Tibial nerve (tissue), 4 donors: ENCODE data around the gene RSPH3. TPM values are rescaled to one million over a fixed set of nuclear protein-coding genes. Genes with fewer than 3 reads are reported as not detected.

Experiments used
- DNase-seq, 2 donors: peaks; one replicate each; pipeline ENCODE4 v3.0.0-alpha.2; 2019; ENCODE audit warnings: low spot score in 2 of 2
- H3K27ac ChIP-seq, 4 donors: fragments of 200-600 bp; sonication (generic) in 3 of 4; one replicate each; pipeline ENCODE4 v1.5.1; 2017 to 2019; ENCODE audit warnings: mild to moderate bottlenecking in 1 of 4
- H3K27me3 ChIP-seq, 2 donors: fragments of 200-600 bp; sonication (generic) in 1 of 2; one replicate each; pipeline versions ENCODE4 v1.5.1 to v1.6.0; 2017 to 2019
- H3K36me3 ChIP-seq, 3 donors: fragments of 200-600 bp; sonication (generic); one replicate each; pipeline ENCODE4 v1.5.1; 2018 to 2019
- H3K4me1 ChIP-seq, 4 donors: fragments of 200-600 bp; sonication (generic) in 3 of 4; one replicate each; pipeline ENCODE4 v1.5.1; 2017 to 2019
- H3K4me3 ChIP-seq, 4 donors: fragments of 200-600 bp; sonication (generic) in 3 of 4; one replicate each; pipeline ENCODE4 v1.5.1; 2017 to 2019; ENCODE audit warnings: mild to moderate bottlenecking in 1 of 4, moderate library complexity in 1 of 4
- H3K9me3 ChIP-seq, 4 donors: fragments of 200-600 bp; sonication (generic) in 3 of 4; one replicate each; pipeline ENCODE4 v1.5.1; 2017 to 2019
- EP300 ChIP-seq, 2 donors: sonication (generic); formaldehyde crosslinking; IDR thresholded peaks; one replicate each; pipeline ENCODE4 v1.6.1; 2017; ENCODE audit warnings: antibody characterized with exemption in 2 of 2, mild to moderate bottlenecking in 1 of 2
- POLR2A ChIP-seq, 2 donors: fragments of 450-650 bp; IDR thresholded peaks; one replicate each; pipeline ENCODE4 v1.6.1; 2017; ENCODE audit warnings: antibody characterized with exemption in 2 of 2, mild to moderate bottlenecking in 2 of 2, moderate library complexity in 2 of 2
- WGBS, 2 donors: methylation state at CpG; one replicate each; pipeline ENCODE4 v1.1.5; 2018; 5-methylcytosine and 5-hydroxymethylcytosine counted together
- total RNA-seq, 4 donors: library from RNA; depleted of rRNA; stranded (reverse); fragments of >200 nt; gene quantifications; one replicate each; pipeline ENCODE4 v1.1.0, GENCODE V29; 2016
- TF ChIP-seq, protein P1 (sequence below), 5 experiments: fragments of 200-600 bp in 3 of 5; fragments of 450-650 bp in 2 of 5; sonication (generic) in 3 of 5; IDR thresholded peaks; one replicate each; pipeline ENCODE4 v1.5.1; 2016 to 2019; ENCODE audit warnings: antibody characterized with exemption in 5 of 5, mild to moderate bottlenecking in 3 of 5, moderate library complexity in 2 of 5

The RSPH3 gene
- total RNA-seq, 4 donors from 2014 or later = 8.2 to 11.6 (median 11.0) TPM

DNA sequence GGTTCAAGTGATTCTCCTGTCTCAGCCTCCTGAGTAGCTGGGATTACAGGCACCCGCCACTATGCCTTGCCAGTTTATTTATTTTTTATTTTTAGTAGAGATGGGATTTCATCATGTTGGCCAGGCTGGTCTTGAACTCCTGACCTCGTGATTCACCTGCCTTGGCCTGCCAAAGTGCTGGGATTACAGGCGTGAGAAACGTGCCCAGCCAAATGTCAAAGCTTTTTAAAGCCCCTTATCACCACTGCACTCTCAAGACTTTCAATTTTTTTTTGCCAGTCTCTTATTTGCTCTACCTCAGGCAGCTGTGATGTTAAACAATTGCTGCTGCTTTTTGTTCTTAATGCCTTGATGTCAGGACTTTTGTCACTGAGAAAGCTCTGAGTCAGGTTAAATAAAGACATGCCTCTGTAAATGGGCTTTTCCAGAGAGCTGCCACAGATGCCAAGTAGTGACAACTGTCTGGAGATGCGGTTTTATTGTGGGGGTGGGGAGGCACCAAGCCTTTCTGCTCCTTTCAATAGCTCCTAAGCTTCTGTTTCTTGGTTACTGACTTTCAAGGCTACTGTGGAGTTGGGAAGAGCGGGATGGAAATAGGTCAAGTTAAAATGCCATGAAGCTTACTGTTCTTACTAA lies 29.2 kb downstream of the RSPH3 start:
- Histone ChIP-seq H3K4me3 (no peak overlapping the region), H3K4me1 (no peaks in the 10 kb centered on the region), H3K36me3 (peaks cover 0 to 41% (median 0%) of the 10 kb centered on the region in 3 donors), H3K9me3 (peaks cover 0 to 32% (median 2%) of the 10 kb centered on the region in 4 donors), H3K27ac (no peak overlapping the region), H3K27me3 (no peaks in the 10 kb centered on the region)
- TF ChIP-seq EP300 (IDR thresholded peaks at IDR 0.05) (no peak), POLR2A (IDR thresholded peaks at IDR 0.05) (no peak)
- TF ChIP-seq, protein P1, sequence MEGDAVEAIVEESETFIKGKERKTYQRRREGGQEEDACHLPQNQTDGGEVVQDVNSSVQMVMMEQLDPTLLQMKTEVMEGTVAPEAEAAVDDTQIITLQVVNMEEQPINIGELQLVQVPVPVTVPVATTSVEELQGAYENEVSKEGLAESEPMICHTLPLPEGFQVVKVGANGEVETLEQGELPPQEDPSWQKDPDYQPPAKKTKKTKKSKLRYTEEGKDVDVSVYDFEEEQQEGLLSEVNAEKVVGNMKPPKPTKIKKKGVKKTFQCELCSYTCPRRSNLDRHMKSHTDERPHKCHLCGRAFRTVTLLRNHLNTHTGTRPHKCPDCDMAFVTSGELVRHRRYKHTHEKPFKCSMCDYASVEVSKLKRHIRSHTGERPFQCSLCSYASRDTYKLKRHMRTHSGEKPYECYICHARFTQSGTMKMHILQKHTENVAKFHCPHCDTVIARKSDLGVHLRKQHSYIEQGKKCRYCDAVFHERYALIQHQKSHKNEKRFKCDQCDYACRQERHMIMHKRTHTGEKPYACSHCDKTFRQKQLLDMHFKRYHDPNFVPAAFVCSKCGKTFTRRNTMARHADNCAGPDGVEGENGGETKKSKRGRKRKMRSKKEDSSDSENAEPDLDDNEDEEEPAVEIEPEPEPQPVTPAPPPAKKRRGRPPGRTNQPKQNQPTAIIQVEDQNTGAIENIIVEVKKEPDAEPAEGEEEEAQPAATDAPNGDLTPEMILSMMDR (IDR thresholded peaks at IDR 0.05) = no peak
- WGBS, 2 donors = 87 to 91% methylated on average over 6 of the region's 6 CpGs
- DNase-seq = no peak

DNA sequence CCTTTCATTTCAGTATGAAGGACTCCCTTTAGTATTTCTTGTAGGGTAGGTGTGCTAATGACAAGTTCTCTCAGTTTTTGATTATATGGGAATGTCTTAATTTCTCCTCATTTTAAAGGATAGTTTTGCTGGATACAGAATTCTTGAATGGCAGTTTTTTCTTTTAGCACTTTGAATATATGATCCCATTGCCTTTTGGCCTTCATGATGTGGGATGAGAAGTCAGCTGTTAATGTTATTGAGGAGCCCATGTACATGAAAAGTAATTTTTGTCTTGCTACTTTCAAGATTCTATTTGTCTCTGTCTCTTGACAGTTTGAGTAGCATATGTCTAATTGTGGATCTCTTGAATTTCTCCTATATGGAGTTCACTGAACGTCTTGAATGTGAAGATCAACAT lies 30.9 kb downstream of the RSPH3 start:
- no peak for DNase-seq
- Histone ChIP-seq H3K27ac (no peak overlapping the region), H3K4me3 (no peak overlapping the region), H3K36me3 (peaks cover 0 to 28% (median 0%) of the 10 kb centered on the region in 3 donors), H3K4me1 (no peaks in the 10 kb centered on the region), H3K27me3 (no peaks in the 10 kb centered on the region), H3K9me3 (peaks cover 0 to 32% (median 2%) of the 10 kb centered on the region in 4 donors)
- WGBS, 2 donors = 97% methylated on average over 1 of the region's 1 CpG
- TF ChIP-seq EP300 (IDR thresholded peaks at IDR 0.05) = no peak
- no peak for TF ChIP-seq POLR2A (IDR thresholded peaks at IDR 0.05)
- TF ChIP-seq, protein P1 (IDR thresholded peaks at IDR 0.05) = no peak

DNA sequence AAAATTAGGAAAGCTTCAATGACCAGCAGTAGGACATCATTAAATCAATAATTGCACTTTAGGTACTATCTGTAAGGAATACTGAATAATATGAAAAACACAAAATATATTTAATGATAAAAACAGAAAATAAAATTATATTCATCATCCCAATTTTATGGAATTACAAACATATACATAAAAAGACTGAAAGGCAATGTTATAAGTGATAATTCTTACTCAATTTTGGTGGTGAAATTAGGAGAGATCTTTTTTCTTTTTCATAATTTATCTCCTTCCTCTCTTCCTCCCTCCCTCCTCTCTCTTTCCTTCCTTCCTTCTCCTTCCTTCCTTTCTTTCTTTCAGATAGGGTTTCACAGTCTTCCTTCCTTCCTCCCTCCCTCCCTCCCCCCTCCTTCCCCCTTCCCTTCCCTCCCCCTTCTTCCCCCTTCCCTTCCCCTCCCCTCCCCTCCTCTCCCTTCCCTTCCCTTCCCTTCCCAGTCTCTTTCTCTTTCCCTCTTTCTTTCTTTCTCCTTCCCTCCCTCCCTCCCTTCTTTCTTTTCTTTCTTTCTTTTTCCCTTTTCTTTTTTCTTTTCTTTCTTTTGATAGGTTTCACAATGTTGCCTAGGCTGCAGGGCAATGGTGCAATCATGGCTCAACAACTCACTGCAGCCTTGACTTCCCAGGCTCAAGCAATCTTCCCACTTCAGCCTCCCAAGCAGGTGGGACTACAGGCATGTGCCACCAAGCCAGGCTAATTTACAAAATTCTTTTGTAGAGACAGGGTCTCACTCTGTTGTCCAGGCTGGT lies 36.8 kb downstream of the RSPH3 start:
- Histone ChIP-seq H3K4me3 (no peak overlapping the region), H3K4me1 (no peaks in the 10 kb centered on the region), H3K27ac (no peak overlapping the region), H3K9me3 (peaks cover 0 to 19% (median 2%) of the 10 kb centered on the region in 4 donors), H3K36me3 (no peaks in the 10 kb centered on the region), H3K27me3 (no peaks in the 10 kb centered on the region)
- TF ChIP-seq POLR2A (IDR thresholded peaks at IDR 0.05) (no peak), EP300 (IDR thresholded peaks at IDR 0.05) (no peak)
- TF ChIP-seq, protein P1 (IDR thresholded peaks at IDR 0.05) = no peak
- DNase-seq = no peak

GRCh38 chr6:158962371-158962770 lies 37.6 kb downstream of the RSPH3 start:
- DNase-seq = no peak
- Histone ChIP-seq H3K4me3 (no peak overlapping the region), H3K36me3 (no peaks in the 10 kb centered on the region), H3K27me3 (no peaks in the 10 kb centered on the region), H3K9me3 (peaks cover 0 to 12% (median 0%) of the 10 kb centered on the region in 4 donors), H3K4me1 (no peaks in the 10 kb centered on the region), H3K27ac (no peak overlapping the region)
- TF ChIP-seq POLR2A (IDR thresholded peaks at IDR 0.05) (no peak), EP300 (IDR thresholded peaks at IDR 0.05) (no peak)
- TF ChIP-seq, protein P1 (IDR thresholded peaks at IDR 0.05) = no peak
- 58 to 71% methylated on average over 3 of the region's 3 CpGs for WGBS, 2 donors

DNA sequence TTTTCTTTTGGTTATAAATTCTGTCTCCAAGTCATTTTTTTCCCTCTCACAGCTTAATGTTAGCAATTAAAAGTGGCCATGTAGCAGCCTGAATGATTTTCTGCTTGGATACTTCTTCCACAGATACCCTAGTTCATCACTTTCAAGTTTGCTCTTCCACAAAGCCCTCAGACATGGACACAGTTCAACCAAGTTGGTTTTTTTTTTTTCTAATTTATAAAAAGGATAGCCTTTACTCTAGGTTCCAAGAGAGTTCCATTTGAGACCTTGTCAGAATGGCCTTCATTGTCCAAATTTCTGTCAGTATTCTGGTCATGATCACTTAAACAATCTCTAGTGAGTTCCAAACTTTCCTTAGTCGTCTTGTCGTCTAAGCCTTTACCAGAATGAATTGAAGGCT lies 40.0 kb downstream of the RSPH3 start:
- H3K27me3 ChIP-seq = no peaks in the 10 kb centered on the region
- WGBS, 2 donors = 41 to 46% methylated on average over 2 of the region's 2 CpGs
- H3K36me3 ChIP-seq = no peaks in the 10 kb centered on the region
- DNase-seq = no peak
- no peak overlapping the region for H3K4me3 ChIP-seq
- no peak overlapping the region for H3K27ac ChIP-seq
- peaks cover 0 to 4% (median 0%) of the 10 kb centered on the region in 4 donors for H3K9me3 ChIP-seq
- H3K4me1 ChIP-seq = no peaks in the 10 kb centered on the region
- TF ChIP-seq, protein P1 (IDR thresholded peaks at IDR 0.05) = no peak
- TF ChIP-seq EP300 (IDR thresholded peaks at IDR 0.05) (no peak), POLR2A (IDR thresholded peaks at IDR 0.05) (no peak)
